Ovary (tissue), 9 donors: ENCODE results near the gene TOP2B. TPM values are rescaled to one million over a fixed set of nuclear protein-coding genes. Genes with fewer than 3 reads are reported as not detected.

Source experiments
- DNase-seq, 5 donors: peaks; one replicate each; pipeline ENCODE4 v3.0.0-alpha.2; 2019 to 2020
- H3K27ac ChIP-seq, 2 donors: fragments of 200-600 bp; one replicate each; pipeline versions ENCODE4 v1.5.1 to v1.8.0; 2019 to 2022
- H3K27me3 ChIP-seq: fragments of 200-600 bp; one replicate; pipeline ENCODE4 v1.8.0; 2022
- H3K36me3 ChIP-seq: fragments of 200-600 bp; sonication (generic); one replicate; pipeline ENCODE4 v1.5.1; 2019
- H3K4me1 ChIP-seq: one replicate; pipeline ENCODE4 v1.8.1; 2013; ENCODE audit warnings: mild to moderate bottlenecking, moderate library complexity; ENCODE audit not compliant: insufficient read depth
- H3K4me3 ChIP-seq: fragments of 200-600 bp; sonication (generic); one replicate; pipeline ENCODE4 v1.5.1; 2017
- H3K9me3 ChIP-seq, 2 donors: fragments of 200-600 bp in 1 of 2; sonication (generic) in 1 of 2; one replicate each; pipeline versions ENCODE4 v1.5.1 to v1.8.1; 2013 to 2019; ENCODE audit warnings: mild to moderate bottlenecking in 1 of 2, moderate library complexity in 1 of 2
- CTCF ChIP-seq, 3 donors: fragments of 450-650 bp in 2 of 3; fragments of 200-600 bp in 1 of 3; IDR thresholded peaks; one replicate each; pipeline versions ENCODE4 v1.5.1 to v1.8.0; 2016 to 2022; ENCODE audit warnings: antibody characterized with exemption in 3 of 3, mild to moderate bottlenecking in 1 of 3
- EP300 ChIP-seq: sonication (generic); formaldehyde crosslinking; IDR thresholded peaks from one replicate; pipeline ENCODE4 v1.6.1; 2017; ENCODE audit warnings: antibody characterized with exemption
- POLR2A ChIP-seq: fragments of 450-650 bp; IDR thresholded peaks from one replicate; pipeline ENCODE4 v1.6.1; 2017; ENCODE audit warnings: antibody characterized with exemption, mild to moderate bottlenecking, moderate library complexity
- WGBS, 3 donors: extraction: QIAGEN DNeasy Blood & Tissue Kit in 1 of 3; methylation state at CpG; one replicate each; pipeline versions ENCODE4 v1.1.5 to v1.1.7; 2013 to 2017; 5-methylcytosine and 5-hydroxymethylcytosine counted together
- intact Hi-C, 4 donors: fragments of 100-400 bp; cut with DNase I; formaldehyde crosslinking; loops; one replicate each; pipeline versions ENCODE4 v1.11.0 to v1.15.1; 2022 to 2023
- polyA plus RNA-seq, 2 donors: library from polyadenylated mRNA; stranded (reverse); fragments of 200-250 nt in 1 of 2; fragments of 350-450 nt in 1 of 2; fragmentation: Illumina TruSeq in 1 of 2; extraction: RNeasy Lipid Tissue Mini Kit (QIAGEN cat#74804) in 1 of 2; gene quantifications; one replicate each; pipeline ENCODE4 v1.2.3, GENCODE V29; 2013 to 2014
- total RNA-seq, 7 donors: library from RNA; depleted of rRNA in 2 of 7; stranded (reverse); fragments of >200 nt in 2 of 7; fragmentation: NEBNext Ultra II Directional in 3 of 7; extraction: Animal tissue kit (Norgen Biotek cat#: 25700) in 3 of 7; gene quantifications; one replicate each; pipeline versions ENCODE4 v1.1.0 to v1.2.4, GENCODE V29; 2016 to 2023
- donor health status: DM: no; HTN: no; CAD: no; lungs with moderate emphysema.
- donor health status: DM: no; HTN: no; CAD: no.
- donor health status: Bipolar disorder and iron deficiency.
- donor health status: DM: yes; HTN: yes; CAD: no.
- donor health status: DM: no; HTN: no; CAD: no.
- donor health status: DM: yes; HTN: yes; CAD: no.

TOP2B gene
- total and polyA plus RNA-seq, 9 donors, result 65.3 to 134 (median 98.2) TPM

GRCh38 chr3:25585361-25586166 is 79.1 kb downstream of the TOP2B start:
- Histone ChIP-seq H3K4me3 (no peak overlapping the region), H3K4me1 (no peaks in the 10 kb centered on the region), H3K27me3 (no peaks in the 10 kb centered on the region), H3K27ac (no peak overlapping the region), H3K9me3 (peaks cover 0 to 4% of the 10 kb centered on the region in 2 donors), H3K36me3 (no peaks in the 10 kb centered on the region)
- WGBS, 3 donors, result 84 to 86% (median 86%) methylated on average over 14 of the region's 14 CpGs
- intact Hi-C loops, result no loop called here
- no peak for DNase-seq
- TF ChIP-seq CTCF (IDR thresholded peaks at IDR 0.05), result no peak
- no peak for TF ChIP-seq POLR2A
- no peak for TF ChIP-seq EP300

- Histone ChIP-seq H3K27ac (no peak overlapping the region), H3K4me1 (no peaks in the 10 kb centered on the region), H3K4me3 (no peak overlapping the region), H3K27me3 (no peaks in the 10 kb centered on the region), H3K36me3 (no peaks in the 10 kb centered on the region), H3K9me3 (peaks cover 0 to 4% of the 10 kb centered on the region in 2 donors)
- intact Hi-C loops, result no loop called here
- TF ChIP-seq CTCF (IDR thresholded peaks at IDR 0.05) (no peak), EP300 (no peak), POLR2A (no peak)
- DNase-seq, result no peak
- whole genome bisulfite sequencing, 3 donors, result 84 to 94% (median 87%) methylated on average over 17 of the region's 17 CpGs
Observed at GRCh38 chr3:25584011-25584789, 80.5 kb downstream of the TOP2B start.

DNA sequence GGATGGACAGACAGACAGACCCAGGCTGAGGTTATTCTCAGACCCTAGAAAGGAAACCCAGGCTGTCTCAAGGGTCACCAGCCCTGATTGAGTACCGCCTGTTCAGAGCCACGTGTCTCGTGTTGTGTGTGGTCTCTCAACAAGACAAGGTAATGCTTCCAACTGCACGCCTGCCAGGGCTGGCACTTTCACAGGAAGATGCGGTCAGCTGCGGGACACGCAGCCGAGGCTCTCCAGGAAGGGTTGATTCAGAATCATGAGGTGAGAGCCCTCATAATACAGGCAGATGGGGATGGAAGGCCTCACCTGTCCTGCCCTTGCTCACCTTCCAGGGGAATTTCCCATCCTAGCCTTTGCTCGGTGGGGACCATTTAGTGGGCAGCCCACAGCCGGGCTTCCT is 81.4 kb downstream of the TOP2B start:
- TF ChIP-seq POLR2A, result no peak
- TF ChIP-seq EP300, result no peak
- TF ChIP-seq CTCF (IDR thresholded peaks at IDR 0.05), result no peak
- Histone ChIP-seq H3K36me3 (no peaks in the 10 kb centered on the region), H3K27me3 (no peaks in the 10 kb centered on the region), H3K4me1 (no peaks in the 10 kb centered on the region), H3K4me3 (no peak overlapping the region), H3K27ac (no peak overlapping the region), H3K9me3 (peaks cover 0 to 4% of the 10 kb centered on the region in 2 donors)
- whole genome bisulfite sequencing, 3 donors, result 92 to 94% (median 93%) methylated on average over 10 of the region's 10 CpGs
- DNase-seq, result no peak
- intact Hi-C loops, result no loop called here

DNA sequence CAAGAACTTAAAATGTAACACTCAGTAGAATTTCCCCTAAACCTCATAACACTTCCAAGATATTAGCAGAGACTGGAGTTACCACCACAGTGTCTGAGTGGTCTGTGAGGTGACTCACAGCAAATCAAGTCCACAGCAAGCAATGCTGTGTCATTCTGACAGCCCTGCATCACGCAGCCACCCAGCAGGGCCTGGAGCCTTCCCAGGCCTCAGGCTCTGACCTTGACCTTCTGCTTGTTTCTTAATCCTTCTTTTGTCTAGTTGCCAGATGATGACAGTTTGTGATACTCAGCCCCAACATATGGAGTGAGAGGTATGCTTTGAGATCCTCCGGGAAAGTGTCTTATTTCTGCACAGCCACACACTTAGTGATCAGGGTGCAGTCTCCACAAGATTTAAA is 82.5 kb downstream of the TOP2B start:
- Histone ChIP-seq H3K4me1 (no peaks in the 10 kb centered on the region), H3K27me3 (no peaks in the 10 kb centered on the region), H3K4me3 (no peak overlapping the region), H3K36me3 (no peaks in the 10 kb centered on the region), H3K27ac (no peak overlapping the region), H3K9me3 (peaks cover 0 to 4% of the 10 kb centered on the region in 2 donors)
- intact Hi-C loops, result no loop called here
- no peak for TF ChIP-seq EP300
- no peak for TF ChIP-seq POLR2A
- no peak for TF ChIP-seq CTCF (IDR thresholded peaks at IDR 0.05)
- no peak for DNase-seq
- 87 to 91% (median 89%) methylated on average over 2 of the region's 2 CpGs for WGBS, 3 donors
